Measurements from ENCODE around the gene GSE1.

The GSE1 gene

DNA sequence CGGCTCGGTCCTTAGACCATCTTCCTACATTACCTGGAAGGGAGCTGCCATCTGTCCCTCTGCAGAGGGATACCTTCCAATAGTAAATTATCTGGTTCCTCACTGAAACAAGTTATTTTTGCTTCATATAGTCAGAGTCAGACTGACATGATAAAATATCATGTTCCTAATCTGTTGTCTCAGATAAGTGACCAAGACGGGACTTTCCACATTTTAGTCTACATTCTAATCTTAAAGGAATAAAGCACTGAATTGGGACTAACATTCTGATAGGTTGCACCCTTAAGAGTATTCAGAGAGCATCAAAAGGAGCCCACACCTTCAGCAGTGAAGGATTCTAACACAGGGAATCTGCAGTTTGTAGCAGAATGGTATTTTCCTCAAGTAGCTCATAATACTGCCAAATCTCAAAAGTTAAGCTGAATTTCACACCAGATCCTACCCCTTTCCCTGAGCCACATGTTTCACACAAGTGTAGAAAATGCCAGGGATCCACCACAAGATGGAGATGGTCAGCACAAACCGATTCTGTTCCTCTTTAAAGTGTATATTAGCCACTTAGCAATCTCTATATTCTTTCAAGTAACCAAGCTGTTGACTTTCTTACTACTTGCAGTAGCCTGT lies 62.2 kb downstream of the GSE1 start:
- Histone ChIP-seq H3K4me3 (ENCODE audit: low read length) (no peak overlapping the region), H3K36me3 (ENCODE audit: control insufficient read depth, insufficient read depth, low read length) (peaks cover 44% of the 10 kb centered on the region), H3K27me3 (ENCODE audit: control insufficient read depth, insufficient read depth, low read length) (no peaks in the 10 kb centered on the region), H3K4me1 (ENCODE audit: control insufficient read depth, insufficient read depth, low read length) (no peaks in the 10 kb centered on the region; the same call in 1 of the 2 replicates), H3K27ac (ENCODE audit: low read length) (no peak overlapping the region), H3K9me3 (ENCODE audit: control insufficient read depth, insufficient read depth, low read length) (no peaks in the 10 kb centered on the region)
- DNase-seq (ENCODE audit: low read depth, low spot score): no peak
- WGBS (ENCODE audit: insufficient coverage, insufficient read length): no CpG with 5 or more reads among the region's 4 CpGs

- Histone ChIP-seq H3K36me3 (ENCODE audit: control insufficient read depth, insufficient read depth, low read length) (peaks cover 50% of the 10 kb centered on the region), H3K4me3 (ENCODE audit: low read length) (no peak overlapping the region), H3K9me3 (ENCODE audit: control insufficient read depth, insufficient read depth, low read length) (no peaks in the 10 kb centered on the region), H3K4me1 (ENCODE audit: control insufficient read depth, insufficient read depth, low read length) (no peaks in the 10 kb centered on the region), H3K27ac (ENCODE audit: low read length) (no peak overlapping the region), H3K27me3 (ENCODE audit: control insufficient read depth, insufficient read depth, low read length) (no peaks in the 10 kb centered on the region)
- no CpG with 5 or more reads among the region's 7 CpGs for WGBS (ENCODE audit: insufficient coverage, insufficient read length)
- no peak for DNase-seq (ENCODE audit: low read depth, low spot score)
Observed at GRCh38 chr16:85676466-85676865, 63.3 kb downstream of the GSE1 start.

DNA sequence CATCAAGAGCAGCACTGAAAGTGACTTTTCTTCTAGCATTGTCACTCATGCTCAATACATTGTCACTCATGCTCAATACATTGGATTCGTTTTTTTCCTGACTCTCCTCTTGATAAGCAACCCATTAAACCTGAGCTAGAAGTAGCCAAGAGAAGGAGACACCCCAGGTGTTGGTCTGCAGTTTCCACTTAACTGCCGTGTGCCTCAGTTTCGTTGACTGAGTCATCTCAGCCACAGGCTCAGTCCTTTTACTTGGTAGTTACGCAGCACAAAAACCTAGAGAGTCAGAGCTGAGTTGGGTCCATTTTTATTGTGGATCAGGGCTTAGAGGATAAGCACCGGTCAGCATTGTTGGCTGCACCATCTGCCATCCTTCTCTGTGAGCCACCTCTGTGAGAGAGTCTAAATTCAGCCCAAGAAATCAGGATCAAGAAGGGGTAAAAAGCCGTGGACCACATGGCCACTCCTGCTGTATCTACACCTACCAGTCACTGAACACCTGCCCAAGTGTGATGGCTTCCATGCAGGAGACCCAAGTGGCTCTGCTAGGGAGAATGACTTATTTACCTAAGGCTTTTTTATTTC lies 64.4 kb downstream of the GSE1 start:
- Histone ChIP-seq H3K36me3 (ENCODE audit: control insufficient read depth, insufficient read depth, low read length) (peaks cover 47% of the 10 kb centered on the region), H3K27me3 (ENCODE audit: control insufficient read depth, insufficient read depth, low read length) (no peaks in the 10 kb centered on the region), H3K4me3 (ENCODE audit: low read length) (no peak overlapping the region; the same call in 1 of the 2 replicates), H3K27ac (ENCODE audit: low read length) (no peak overlapping the region), H3K4me1 (ENCODE audit: control insufficient read depth, insufficient read depth, low read length) (no peaks in the 10 kb centered on the region), H3K9me3 (ENCODE audit: control insufficient read depth, insufficient read depth, low read length) (no peaks in the 10 kb centered on the region)
- no CpG with 5 or more reads among the region's 6 CpGs for WGBS (ENCODE audit: insufficient coverage, insufficient read length)
- no peak for DNase-seq (ENCODE audit: low read depth, low spot score)

DNA sequence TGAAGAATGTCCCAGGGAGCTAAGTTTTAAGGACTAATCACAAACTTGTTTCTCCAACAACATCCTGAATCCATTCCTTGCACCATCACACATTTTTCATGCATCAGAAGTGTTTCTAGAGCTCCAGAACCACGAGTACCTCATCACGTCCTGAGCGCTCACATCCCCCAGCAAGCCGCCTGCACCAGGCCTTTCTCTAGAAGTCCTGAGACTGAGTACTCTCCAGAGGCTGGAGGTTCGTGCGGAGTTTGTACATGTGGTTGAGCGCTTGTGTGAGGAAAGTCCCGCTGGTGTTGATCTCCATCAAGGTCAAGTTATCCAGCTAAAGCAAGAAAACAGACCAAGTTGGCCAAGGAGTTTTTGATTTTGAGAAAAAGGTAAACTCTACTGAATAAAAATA lies 64.9 kb downstream of the GSE1 start:
- Histone ChIP-seq H3K9me3 (ENCODE audit: control insufficient read depth, insufficient read depth, low read length) (no peaks in the 10 kb centered on the region), H3K4me3 (ENCODE audit: low read length) (no peak overlapping the region), H3K27me3 (ENCODE audit: control insufficient read depth, insufficient read depth, low read length) (no peaks in the 10 kb centered on the region), H3K4me1 (ENCODE audit: control insufficient read depth, insufficient read depth, low read length) (no peaks in the 10 kb centered on the region), H3K36me3 (ENCODE audit: control insufficient read depth, insufficient read depth, low read length) (peaks cover 43% of the 10 kb centered on the region), H3K27ac (ENCODE audit: low read length) (no peak overlapping the region)
- WGBS (ENCODE audit: insufficient coverage, insufficient read length): no CpG with 5 or more reads among the region's 8 CpGs
- no peak for DNase-seq (ENCODE audit: low read depth, low spot score)

- DNase-seq (ENCODE audit: low read depth, low spot score): no peak
- no CpG with 5 or more reads among the region's 5 CpGs for WGBS (ENCODE audit: insufficient coverage, insufficient read length)
- no peak overlapping the region for H3K27ac ChIP-seq (ENCODE audit: low read length)
- no peaks in the 10 kb centered on the region for H3K27me3 ChIP-seq (ENCODE audit: control insufficient read depth, insufficient read depth, low read length)
- H3K4me3 ChIP-seq (ENCODE audit: low read length): no peak overlapping the region
- H3K4me1 ChIP-seq (ENCODE audit: control insufficient read depth, insufficient read depth, low read length): no peaks in the 10 kb centered on the region
- H3K36me3 ChIP-seq (ENCODE audit: control insufficient read depth, insufficient read depth, low read length): peaks cover 40% of the 10 kb centered on the region
- no peaks in the 10 kb centered on the region for H3K9me3 ChIP-seq (ENCODE audit: control insufficient read depth, insufficient read depth, low read length)
Observed at GRCh38 chr16:85678821-85679220, 65.7 kb downstream of the GSE1 start.

DNA sequence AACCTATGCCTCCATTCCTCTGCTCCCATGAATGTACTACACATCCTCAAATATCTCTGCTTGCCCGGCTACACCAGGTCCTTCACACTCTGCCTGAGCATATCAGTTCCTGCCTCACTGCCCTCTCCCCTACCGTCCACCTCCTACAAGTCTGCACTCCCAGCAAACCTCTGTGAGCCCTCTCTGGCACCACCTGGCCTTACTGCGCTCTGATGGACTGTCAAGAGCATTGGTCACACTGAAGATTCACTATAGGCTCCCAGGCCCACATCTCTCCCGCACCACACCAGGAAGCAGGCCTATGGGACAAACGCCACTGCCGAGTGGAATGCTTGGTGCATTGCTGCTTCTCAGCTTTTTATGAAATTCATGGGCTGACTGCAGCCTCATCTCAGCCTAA lies 66.7 kb downstream of the GSE1 start:
- DNase-seq (ENCODE audit: low read depth, low spot score): no peak
- no peaks in the 10 kb centered on the region for H3K27me3 ChIP-seq (ENCODE audit: control insufficient read depth, insufficient read depth, low read length)
- no peak overlapping the region for H3K4me3 ChIP-seq (ENCODE audit: low read length)
- H3K9me3 ChIP-seq (ENCODE audit: control insufficient read depth, insufficient read depth, low read length): no peaks in the 10 kb centered on the region
- H3K4me1 ChIP-seq (ENCODE audit: control insufficient read depth, insufficient read depth, low read length): no peaks in the 10 kb centered on the region
- peaks cover 30% of the 10 kb centered on the region for H3K36me3 ChIP-seq (ENCODE audit: control insufficient read depth, insufficient read depth, low read length)
- no CpG with 5 or more reads among the region's 6 CpGs for WGBS (ENCODE audit: insufficient coverage, insufficient read length)
- H3K27ac ChIP-seq (ENCODE audit: low read length): no peak overlapping the region

GRCh38 chr16:85680352-85680944 lies 67.3 kb downstream of the GSE1 start:
- no peaks in the 10 kb centered on the region for H3K4me1 ChIP-seq (ENCODE audit: control insufficient read depth, insufficient read depth, low read length)
- no peak for DNase-seq (ENCODE audit: low read depth, low spot score)
- no peaks in the 10 kb centered on the region for H3K27me3 ChIP-seq (ENCODE audit: control insufficient read depth, insufficient read depth, low read length)
- H3K9me3 ChIP-seq (ENCODE audit: control insufficient read depth, insufficient read depth, low read length): no peaks in the 10 kb centered on the region
- no peak overlapping the region for H3K4me3 ChIP-seq (ENCODE audit: low read length)
- H3K36me3 ChIP-seq (ENCODE audit: control insufficient read depth, insufficient read depth, low read length): peaks cover 30% of the 10 kb centered on the region
- no CpG with 5 or more reads among the region's 6 CpGs for WGBS (ENCODE audit: insufficient coverage, insufficient read length)
- no peak overlapping the region for H3K27ac ChIP-seq (ENCODE audit: low read length)

GRCh38 chr16:85681255-85681654 lies 68.1 kb downstream of the GSE1 start:
- Histone ChIP-seq H3K9me3 (ENCODE audit: control insufficient read depth, insufficient read depth, low read length) (no peaks in the 10 kb centered on the region), H3K4me3 (ENCODE audit: low read length) (no peak overlapping the region), H3K27ac (ENCODE audit: low read length) (no peak overlapping the region), H3K36me3 (ENCODE audit: control insufficient read depth, insufficient read depth, low read length) (peaks cover 30% of the 10 kb centered on the region), H3K27me3 (ENCODE audit: control insufficient read depth, insufficient read depth, low read length) (no peaks in the 10 kb centered on the region), H3K4me1 (ENCODE audit: control insufficient read depth, insufficient read depth, low read length) (no peaks in the 10 kb centered on the region)
- no CpG with 5 or more reads among the region's 8 CpGs for WGBS (ENCODE audit: insufficient coverage, insufficient read length)
- DNase-seq (ENCODE audit: low read depth, low spot score): no peak

DNA sequence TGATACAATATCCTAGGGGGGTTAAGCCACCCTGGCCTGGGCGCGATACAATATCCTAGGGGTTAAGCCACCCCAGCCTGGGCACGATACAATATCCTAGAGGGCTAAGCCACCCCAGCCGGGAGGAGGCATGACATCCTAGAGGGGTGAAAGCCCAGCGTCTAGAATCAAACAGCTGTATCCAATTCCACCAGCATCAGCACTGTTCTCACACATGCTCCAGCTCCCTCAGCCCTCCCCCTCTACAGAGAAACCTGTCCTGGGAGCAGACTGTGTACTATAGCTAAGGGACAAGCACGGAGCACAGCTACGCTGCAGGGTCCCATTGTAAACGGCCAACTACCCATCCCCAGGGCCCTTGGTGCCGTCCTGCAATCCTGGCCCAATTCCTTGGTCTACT lies 69.4 kb downstream of the GSE1 start:
- H3K27me3 ChIP-seq (ENCODE audit: control insufficient read depth, insufficient read depth, low read length): no peaks in the 10 kb centered on the region
- 0 out of 2 replicates have a peak, but pooled peaks cover 1% of the 10 kb centered on the region for H3K4me1 ChIP-seq (ENCODE audit: control insufficient read depth, insufficient read depth, low read length)
- no peaks in the 10 kb centered on the region for H3K9me3 ChIP-seq (ENCODE audit: control insufficient read depth, insufficient read depth, low read length)
- no peak for DNase-seq (ENCODE audit: low read depth, low spot score)
- peaks cover 29% of the 10 kb centered on the region for H3K36me3 ChIP-seq (ENCODE audit: control insufficient read depth, insufficient read depth, low read length)
- no peak overlapping the region for H3K27ac ChIP-seq (ENCODE audit: low read length)
- WGBS (ENCODE audit: insufficient coverage, insufficient read length): no CpG with 5 or more reads among the region's 9 CpGs
- H3K4me3 ChIP-seq (ENCODE audit: low read length): no peak overlapping the region

DNA sequence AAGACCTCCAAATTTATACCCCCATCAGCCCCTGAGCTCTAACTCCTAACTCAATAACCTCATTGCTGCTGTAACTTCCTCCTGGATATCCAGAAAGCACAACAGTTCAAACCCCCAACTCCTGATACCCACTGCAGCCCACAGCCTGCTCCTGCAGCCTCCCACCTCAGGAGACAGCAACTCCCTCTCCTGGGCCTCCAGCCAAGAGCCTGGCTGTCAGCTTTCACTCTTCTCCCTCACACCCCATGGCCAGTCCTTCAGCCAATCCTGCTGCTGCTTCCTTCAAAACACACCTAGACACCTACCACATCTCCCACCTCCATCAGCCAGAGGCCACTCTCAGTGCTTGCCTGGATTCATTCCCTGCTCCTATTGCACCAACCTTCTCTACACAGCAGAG lies 70.2 kb downstream of the GSE1 start:
- no peak for DNase-seq (ENCODE audit: low read depth, low spot score)
- no peaks in the 10 kb centered on the region for H3K27me3 ChIP-seq (ENCODE audit: control insufficient read depth, insufficient read depth, low read length)
- H3K36me3 ChIP-seq (ENCODE audit: control insufficient read depth, insufficient read depth, low read length): peaks cover 20% of the 10 kb centered on the region
- H3K4me3 ChIP-seq (ENCODE audit: low read length): no peak overlapping the region
- H3K27ac ChIP-seq (ENCODE audit: low read length): no peak overlapping the region
- H3K9me3 ChIP-seq (ENCODE audit: control insufficient read depth, insufficient read depth, low read length): no peaks in the 10 kb centered on the region
- 0 out of 2 replicates have a peak, but pooled peaks cover 1% of the 10 kb centered on the region for H3K4me1 ChIP-seq (ENCODE audit: control insufficient read depth, insufficient read depth, low read length)

- DNase-seq (ENCODE audit: low read depth, low spot score): no peak
- H3K4me1 ChIP-seq (ENCODE audit: control insufficient read depth, insufficient read depth, low read length): peaks cover 3% of the 10 kb centered on the region; the same call in 1 of the 2 replicates
- no peak overlapping the region for H3K27ac ChIP-seq (ENCODE audit: low read length)
- peaks cover 13% of the 10 kb centered on the region for H3K36me3 ChIP-seq (ENCODE audit: control insufficient read depth, insufficient read depth, low read length)
- no peaks in the 10 kb centered on the region for H3K9me3 ChIP-seq (ENCODE audit: control insufficient read depth, insufficient read depth, low read length)
- H3K4me3 ChIP-seq (ENCODE audit: low read length): no peak overlapping the region
- H3K27me3 ChIP-seq (ENCODE audit: control insufficient read depth, insufficient read depth, low read length): no peaks in the 10 kb centered on the region
- WGBS (ENCODE audit: insufficient coverage, insufficient read length): no CpG with 5 or more reads among the region's 2 CpGs
Observed at GRCh38 chr16:85685251-85685650, 72.1 kb downstream of the GSE1 start.
